HG03103 (cell line): Measurements from ENCODE around the gene MON2.
"Not testable (repeated sequence)": the region's sequence is repeated elsewhere in the genome, so short reads cannot be mapped to it uniquely, and the experiment has no call there.

Source experiments
- ATAC-seq: cut with Tn5 transposase; IDR thresholded peaks from one replicate; pipeline ENCODE4 v1.9.1; 2021; ENCODE audit warnings: low read depth; ENCODE audit not compliant: unreplicated experiment

MON2 gene

GRCh38 chr12:62543324-62543723, 76.7 kb downstream of the MON2 start:
- no peak for ATAC-seq

GRCh38 chr12:62543741-62544140, 77.1 kb downstream of the MON2 start:
- no peak for ATAC-seq

GRCh38 chr12:62552906-62553556, 86.4 kb downstream of the MON2 start:
- no peak for ATAC-seq

- ATAC-seq: not testable (repeated sequence)
These were observed 92.7 kb downstream of the MON2 start for GRCh38 chr12:62559366-62559765.

GRCh38 chr12:62562846-62563245, 96.2 kb downstream of the MON2 start:
- ATAC-seq: no peak

GRCh38 chr12:62575036-62575435, 108.4 kb downstream of the MON2 start:
- ATAC-seq: no peak

GRCh38 chr12:62576503-62576902, 109.9 kb downstream of the MON2 start:
- ATAC-seq: no peak

- no peak for ATAC-seq
These were observed 112.1 kb downstream of the MON2 start for GRCh38 chr12:62578726-62579125.

GRCh38 chr12:62581288-62582064, 114.8 kb downstream of the MON2 start:
- peak; percentile 63 for ATAC-seq

GRCh38 chr12:62582065-62582366, 115.4 kb downstream of the MON2 start:
- no peak for ATAC-seq

GRCh38 chr12:62584619-62585018, 118.0 kb downstream of the MON2 start:
- ATAC-seq: no peak

GRCh38 chr12:62586850-62587249, 120.2 kb downstream of the MON2 start:
- no peak for ATAC-seq

GRCh38 chr12:62588916-62589315, 122.3 kb downstream of the MON2 start:
- no peak for ATAC-seq

GRCh38 chr12:62597253-62597652, 130.6 kb downstream of the MON2 start:
- ATAC-seq: no peak

GRCh38 chr12:62598846-62599245, 132.2 kb downstream of the MON2 start:
- ATAC-seq: no peak

GRCh38 chr12:62599854-62600437, 133.3 kb downstream of the MON2 start:
- ATAC-seq: no peak

- no peak for ATAC-seq
These were observed 135.1 kb downstream of the MON2 start for GRCh38 chr12:62601765-62602164.

GRCh38 chr12:62602255-62603060, 135.8 kb downstream of the MON2 start:
- peak; percentile 51 for ATAC-seq

GRCh38 chr12:62603061-62603810, 136.6 kb downstream of the MON2 start:
- peak; percentile 54 for ATAC-seq

GRCh38 chr12:62603811-62604098, 137.1 kb downstream of the MON2 start:
- ATAC-seq: no peak

GRCh38 chr12:62604373-62604772, 137.7 kb downstream of the MON2 start:
- ATAC-seq: no peak
